ENCODE results near the gene PPP5C. TPM values are rescaled to one million over a fixed set of nuclear protein-coding genes. Genes with fewer than 3 reads are reported as not detected.
"Not testable (repeated sequence)": the region's sequence is repeated elsewhere in the genome, so short reads cannot be mapped to it uniquely, and the experiment has no call there.

PPP5C gene
- total RNA-seq, 1 experiment from 2014 or later = 130 TPM

DNA sequence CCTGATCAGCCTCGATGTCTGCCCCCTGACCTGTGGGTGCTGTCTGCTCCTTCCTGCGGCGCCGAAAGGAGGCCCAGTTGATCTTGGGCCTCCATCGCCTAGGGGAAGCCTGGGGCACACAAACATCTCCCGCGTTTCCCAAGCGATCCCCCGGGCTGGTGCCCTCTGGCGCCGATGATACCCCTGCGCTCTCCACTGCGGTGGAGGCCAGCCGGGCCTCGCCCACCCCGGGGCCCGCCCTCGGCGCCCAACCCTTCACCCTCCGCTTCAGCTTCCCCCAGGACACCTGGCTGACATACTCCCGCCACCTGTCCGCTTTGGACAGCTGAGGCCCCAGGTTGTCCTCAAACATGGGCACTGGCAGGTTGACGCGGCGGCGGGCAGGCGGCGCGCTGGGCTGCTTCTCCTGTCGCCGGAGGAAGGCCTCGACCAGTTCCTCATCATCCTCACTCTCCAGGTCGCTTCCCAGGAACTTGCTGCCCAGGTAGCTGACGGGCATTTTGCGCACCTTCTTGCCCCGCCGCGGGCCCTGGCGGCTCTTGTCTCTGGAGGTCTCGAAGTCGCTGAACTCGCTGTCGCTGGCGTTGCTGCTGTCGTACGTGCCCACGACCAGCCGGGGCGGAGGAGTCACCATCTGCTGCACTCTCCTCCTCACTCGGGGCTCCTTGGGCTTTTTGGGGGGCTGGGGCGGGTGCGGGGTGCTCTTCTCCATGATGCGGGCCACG lies 65.2 kb downstream of the PPP5C start:
- no peak overlapping the region for H3K4me3 Mint-ChIP-seq (ENCODE audit: unreplicated experiment)
- H3K4me3 ChIP-seq (ENCODE audit: low read depth, low read length) = no peak overlapping the region
- ChIA-PET CTCF (no interaction called here), POLR2A (no interaction called here)
- BruUV-seq (replicated peaks) = no TSS peak
- no peaks in the 10 kb centered on the region for H3K9me3 Mint-ChIP-seq (ENCODE audit: unreplicated experiment)
- peaks cover 2% of the 10 kb centered on the region for H3K27me3 Mint-ChIP-seq (ENCODE audit: insufficient read depth, unreplicated experiment)
- H3K4me1 Mint-ChIP-seq (ENCODE audit: low read depth, unreplicated experiment) = peaks cover 23% of the 10 kb centered on the region
- intact Hi-C loops (cut with micrococcal nuclease; ENCODE audit: unreplicated experiment) = no loop called here
- H3K4me1 ChIP-seq = no peaks in the 10 kb centered on the region
- TF ChIP-seq, protein P1, sequence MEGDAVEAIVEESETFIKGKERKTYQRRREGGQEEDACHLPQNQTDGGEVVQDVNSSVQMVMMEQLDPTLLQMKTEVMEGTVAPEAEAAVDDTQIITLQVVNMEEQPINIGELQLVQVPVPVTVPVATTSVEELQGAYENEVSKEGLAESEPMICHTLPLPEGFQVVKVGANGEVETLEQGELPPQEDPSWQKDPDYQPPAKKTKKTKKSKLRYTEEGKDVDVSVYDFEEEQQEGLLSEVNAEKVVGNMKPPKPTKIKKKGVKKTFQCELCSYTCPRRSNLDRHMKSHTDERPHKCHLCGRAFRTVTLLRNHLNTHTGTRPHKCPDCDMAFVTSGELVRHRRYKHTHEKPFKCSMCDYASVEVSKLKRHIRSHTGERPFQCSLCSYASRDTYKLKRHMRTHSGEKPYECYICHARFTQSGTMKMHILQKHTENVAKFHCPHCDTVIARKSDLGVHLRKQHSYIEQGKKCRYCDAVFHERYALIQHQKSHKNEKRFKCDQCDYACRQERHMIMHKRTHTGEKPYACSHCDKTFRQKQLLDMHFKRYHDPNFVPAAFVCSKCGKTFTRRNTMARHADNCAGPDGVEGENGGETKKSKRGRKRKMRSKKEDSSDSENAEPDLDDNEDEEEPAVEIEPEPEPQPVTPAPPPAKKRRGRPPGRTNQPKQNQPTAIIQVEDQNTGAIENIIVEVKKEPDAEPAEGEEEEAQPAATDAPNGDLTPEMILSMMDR (IDR thresholded peaks at IDR 0.05; ENCODE audit: insufficient read depth in 1 of 2, low read depth in 1 of 2, low read length in 1 of 2, severe bottlenecking in 1 of 2, unreplicated experiment in 1 of 2) = no peak
- H3K9me3 ChIP-seq = no peaks in the 10 kb centered on the region
- no peak for DNase-seq
- H3K36me3 Mint-ChIP-seq (ENCODE audit: insufficient read depth, unreplicated experiment) = peaks cover 7% of the 10 kb centered on the region
- no peak overlapping the region for H3K27ac Mint-ChIP-seq (ENCODE audit: unreplicated experiment)
- H3K36me3 ChIP-seq (ENCODE audit: control insufficient read depth, insufficient read depth, low read length) = no peaks in the 10 kb centered on the region
- no peaks in the 10 kb centered on the region for H3K27me3 ChIP-seq (replicated peaks; ENCODE audit: control insufficient read depth, insufficient read depth, low read length)

DNA sequence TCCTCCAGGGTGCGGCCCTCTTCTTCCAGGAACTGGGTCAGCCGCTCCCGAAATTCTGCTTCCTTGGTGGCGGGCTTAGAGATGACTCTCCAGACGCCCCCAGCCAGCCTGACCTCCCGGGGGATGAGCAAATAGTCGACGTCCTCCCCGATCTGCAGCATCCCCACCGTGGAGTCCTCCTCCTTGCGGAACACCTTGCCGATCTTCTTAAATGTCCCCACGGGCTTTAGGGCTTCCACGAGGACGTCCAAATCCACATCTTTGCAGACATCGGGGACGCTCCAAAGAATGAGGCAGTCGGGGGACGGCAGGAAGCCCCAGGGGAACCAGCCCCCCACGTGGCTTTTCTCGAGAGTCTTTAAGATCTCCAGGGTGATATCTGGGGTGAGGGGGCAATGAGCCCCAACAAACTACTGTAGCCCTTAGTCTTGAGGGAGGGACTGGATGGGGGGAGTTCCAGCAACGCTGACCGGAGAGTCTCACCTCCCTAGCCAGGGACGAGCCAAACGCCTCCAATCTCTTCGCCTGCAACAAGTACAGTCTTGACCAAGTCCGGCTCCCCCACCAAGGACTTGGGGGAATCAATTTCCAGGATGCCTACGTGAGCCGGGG lies 65.9 kb downstream of the PPP5C start:
- no peaks in the 10 kb centered on the region for H3K9me3 Mint-ChIP-seq (ENCODE audit: unreplicated experiment)
- H3K27me3 Mint-ChIP-seq (ENCODE audit: insufficient read depth, unreplicated experiment) = peaks cover 2% of the 10 kb centered on the region
- CTCF ChIA-PET = no interaction called here
- intact Hi-C loops (cut with micrococcal nuclease; ENCODE audit: unreplicated experiment) = no loop called here
- Histone ChIP-seq H3K4me3 (ENCODE audit: low read depth, low read length) (no peak overlapping the region), H3K4me1 (no peaks in the 10 kb centered on the region), H3K9me3 (no peaks in the 10 kb centered on the region), H3K36me3 (ENCODE audit: control insufficient read depth, insufficient read depth, low read length) (no peaks in the 10 kb centered on the region), H3K27me3 (replicated peaks; ENCODE audit: control insufficient read depth, insufficient read depth, low read length) (no peaks in the 10 kb centered on the region)
- no peak overlapping the region for H3K27ac Mint-ChIP-seq (ENCODE audit: unreplicated experiment)
- H3K4me3 Mint-ChIP-seq (ENCODE audit: unreplicated experiment) = peak overlapping the region; percentile 24
- DNase-seq = no peak
- no TSS peak for BruUV-seq (replicated peaks)
- TF ChIP-seq, protein P1 (IDR thresholded peaks at IDR 0.05; ENCODE audit: insufficient read depth in 1 of 2, low read depth in 1 of 2, low read length in 1 of 2, severe bottlenecking in 1 of 2, unreplicated experiment in 1 of 2) = no peak
- peaks cover 23% of the 10 kb centered on the region for H3K4me1 Mint-ChIP-seq (ENCODE audit: low read depth, unreplicated experiment)
- POLR2A ChIA-PET = no interaction called here
- H3K36me3 Mint-ChIP-seq (ENCODE audit: insufficient read depth, unreplicated experiment) = peaks cover 7% of the 10 kb centered on the region

DNA sequence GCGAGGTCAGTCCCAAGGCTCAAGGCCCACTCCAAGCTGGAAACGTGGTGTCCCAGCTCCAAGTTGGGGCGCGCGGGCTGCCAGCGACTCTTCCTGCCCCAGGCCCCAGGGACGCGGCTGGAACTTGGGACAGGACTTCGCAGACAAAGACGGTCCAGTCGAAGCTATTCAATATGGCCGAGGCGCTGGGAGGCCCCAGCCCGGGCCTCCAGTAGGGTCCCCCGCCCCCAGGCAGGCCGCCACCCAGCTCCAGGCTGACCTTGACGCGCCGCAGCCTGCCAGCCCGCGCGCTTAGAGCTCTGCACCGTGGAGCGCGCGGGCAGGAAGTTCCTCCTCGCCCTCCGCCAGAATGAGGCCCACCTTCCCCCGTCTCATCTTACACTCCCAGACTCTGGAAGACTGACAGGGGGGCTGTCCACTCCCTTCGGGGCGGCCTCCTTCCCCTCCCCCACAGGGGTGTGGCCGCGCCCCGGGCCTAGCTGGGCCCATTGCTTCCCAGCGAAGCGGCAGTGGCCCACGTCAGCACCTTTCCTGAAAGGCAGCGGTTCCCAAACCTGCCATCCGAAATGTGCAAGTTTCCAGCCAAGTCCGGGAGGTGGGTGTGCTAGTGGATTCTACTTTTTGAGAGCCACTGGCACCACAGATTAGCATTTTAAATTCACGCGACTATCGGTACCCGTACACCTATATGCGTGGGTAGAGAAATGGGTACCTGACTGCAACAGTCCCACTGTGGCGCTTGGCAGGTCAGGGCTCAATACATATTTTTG lies 66.6 kb downstream of the PPP5C start, which contains the start of gene CCDC8:
TSS of gene CCDC8 (minus strand) at position 303 of the 770 bp plus-strand sequence. CDS start 754 bp downstream, outside the sequence.
- intact Hi-C loops (cut with micrococcal nuclease; ENCODE audit: unreplicated experiment) = no loop called here
- H3K36me3 ChIP-seq (ENCODE audit: control insufficient read depth, insufficient read depth, low read length) = no peaks in the 10 kb centered on the region
- TF ChIP-seq, protein P1 (IDR thresholded peaks at IDR 0.05; ENCODE audit: insufficient read depth in 1 of 2, low read depth in 1 of 2, low read length in 1 of 2, severe bottlenecking in 1 of 2, unreplicated experiment in 1 of 2) = no peak
- H3K4me3 ChIP-seq (ENCODE audit: low read depth, low read length) = no peak within 1 kb of the TSS
- CTCF ChIA-PET = no interaction called here
- Mint-ChIP-seq H3K27me3 (ENCODE audit: insufficient read depth, unreplicated experiment) (peaks cover 2% of the 10 kb centered on the region), H3K9me3 (ENCODE audit: unreplicated experiment) (no peaks in the 10 kb centered on the region), H3K36me3 (ENCODE audit: insufficient read depth, unreplicated experiment) (peaks cover 7% of the 10 kb centered on the region), H3K27ac (ENCODE audit: unreplicated experiment) (no peak within 1 kb of the TSS), H3K4me3 (ENCODE audit: unreplicated experiment) (peak within 1 kb of the TSS; percentile 24), H3K4me1 (ENCODE audit: low read depth, unreplicated experiment) (peaks cover 23% of the 10 kb centered on the region)
- H3K4me1 ChIP-seq = no peaks in the 10 kb centered on the region
- POLR2A ChIA-PET = no interaction called here
- no peaks in the 10 kb centered on the region for H3K9me3 ChIP-seq
- no peaks in the 10 kb centered on the region for H3K27me3 ChIP-seq (replicated peaks; ENCODE audit: control insufficient read depth, insufficient read depth, low read length)
- BruUV-seq (replicated peaks) = no TSS peak
- DNase-seq = peak in 1 of 2 experiments; percentile 57

DNA sequence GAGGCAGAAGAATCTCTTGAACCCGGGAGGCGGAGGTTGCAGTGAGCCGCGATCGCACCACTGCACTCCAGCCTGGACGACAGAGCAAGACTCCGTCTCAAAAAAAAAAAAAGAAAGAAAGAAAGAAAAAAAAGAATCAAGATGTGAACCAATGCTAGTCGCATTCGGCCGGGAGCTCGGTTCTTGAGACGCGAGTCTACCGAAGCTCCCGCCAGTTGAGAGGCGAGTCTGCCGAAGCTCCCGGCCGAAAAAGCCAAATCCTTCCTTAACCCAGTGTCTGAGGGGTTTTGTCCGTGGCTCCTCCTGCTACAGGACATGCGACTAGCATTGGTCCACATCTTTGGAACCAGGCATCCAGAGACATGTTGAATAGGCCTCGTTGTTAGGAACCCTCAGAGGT lies 68.0 kb downstream of the PPP5C start:
- H3K9me3 ChIP-seq; H3K27me3 ChIP-seq (replicated peaks; ENCODE audit: control insufficient read depth, insufficient read depth, low read length); H3K36me3 ChIP-seq (ENCODE audit: control insufficient read depth, insufficient read depth, low read length); H3K9me3 Mint-ChIP-seq (ENCODE audit: unreplicated experiment); CTCF ChIA-PET; DNase-seq; H3K27me3 Mint-ChIP-seq (ENCODE audit: insufficient read depth, unreplicated experiment); H3K4me3 ChIP-seq (ENCODE audit: low read depth, low read length); H3K36me3 Mint-ChIP-seq (ENCODE audit: insufficient read depth, unreplicated experiment); BruUV-seq (replicated peaks); H3K4me3 Mint-ChIP-seq (ENCODE audit: unreplicated experiment); POLR2A ChIA-PET; H3K27ac Mint-ChIP-seq (ENCODE audit: unreplicated experiment); intact Hi-C loops (cut with micrococcal nuclease; ENCODE audit: unreplicated experiment); H3K4me1 ChIP-seq: not testable (repeated sequence)
- peaks cover 16% of the 10 kb centered on the region for H3K4me1 Mint-ChIP-seq (ENCODE audit: low read depth, unreplicated experiment)
